ENCODE measurements around the gene ARL6IP5.
A peak's percentile ranks its signal among the peaks of the same experiment; 100 is the strongest.

Gene ARL6IP5

DNA sequence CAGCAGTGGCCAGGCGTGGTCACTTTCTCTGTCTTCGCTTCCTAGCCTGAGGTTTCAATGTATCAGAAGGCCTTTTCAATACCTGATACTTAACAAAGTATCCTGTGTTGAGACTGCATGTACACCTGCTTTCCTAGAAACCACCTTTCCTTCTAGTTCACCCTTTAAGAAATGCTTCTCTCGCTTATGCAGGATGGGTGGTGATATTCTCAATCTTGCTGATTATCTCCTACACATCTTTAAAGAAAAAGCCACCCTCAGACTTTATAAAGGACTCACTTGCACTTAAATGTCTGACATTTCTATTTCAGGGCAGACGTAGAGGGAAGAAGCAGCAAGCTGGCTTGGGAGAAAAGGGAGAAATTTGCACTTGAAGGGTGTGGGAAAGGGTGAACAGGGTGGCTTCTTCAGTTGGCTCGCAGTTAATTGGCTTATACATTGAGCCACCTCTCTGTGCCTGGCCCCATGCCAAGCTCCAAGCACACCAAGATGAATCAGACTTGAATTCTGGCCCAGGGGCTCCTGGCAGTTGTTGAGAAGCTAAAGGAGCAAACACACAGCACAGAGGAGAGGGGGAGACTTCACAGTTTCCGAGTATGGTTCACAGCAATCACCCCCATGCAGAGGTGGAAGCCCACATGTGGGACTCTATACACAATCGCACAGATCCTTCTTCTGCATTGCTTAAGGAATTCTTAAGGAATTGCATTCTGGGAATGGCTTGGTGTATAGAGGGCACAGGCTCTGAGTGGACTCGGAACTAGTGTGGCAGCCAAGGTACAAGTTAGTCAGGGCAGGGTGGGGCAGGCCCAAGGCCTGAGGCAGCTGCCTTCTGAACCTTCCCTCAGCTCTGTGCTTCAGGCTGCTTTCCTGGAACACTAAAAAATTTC lies 1.3 kb downstream of the ARL6IP5 start:
- peak; percentile 51 for DNase-seq (ENCODE audit: low read depth)

DNA sequence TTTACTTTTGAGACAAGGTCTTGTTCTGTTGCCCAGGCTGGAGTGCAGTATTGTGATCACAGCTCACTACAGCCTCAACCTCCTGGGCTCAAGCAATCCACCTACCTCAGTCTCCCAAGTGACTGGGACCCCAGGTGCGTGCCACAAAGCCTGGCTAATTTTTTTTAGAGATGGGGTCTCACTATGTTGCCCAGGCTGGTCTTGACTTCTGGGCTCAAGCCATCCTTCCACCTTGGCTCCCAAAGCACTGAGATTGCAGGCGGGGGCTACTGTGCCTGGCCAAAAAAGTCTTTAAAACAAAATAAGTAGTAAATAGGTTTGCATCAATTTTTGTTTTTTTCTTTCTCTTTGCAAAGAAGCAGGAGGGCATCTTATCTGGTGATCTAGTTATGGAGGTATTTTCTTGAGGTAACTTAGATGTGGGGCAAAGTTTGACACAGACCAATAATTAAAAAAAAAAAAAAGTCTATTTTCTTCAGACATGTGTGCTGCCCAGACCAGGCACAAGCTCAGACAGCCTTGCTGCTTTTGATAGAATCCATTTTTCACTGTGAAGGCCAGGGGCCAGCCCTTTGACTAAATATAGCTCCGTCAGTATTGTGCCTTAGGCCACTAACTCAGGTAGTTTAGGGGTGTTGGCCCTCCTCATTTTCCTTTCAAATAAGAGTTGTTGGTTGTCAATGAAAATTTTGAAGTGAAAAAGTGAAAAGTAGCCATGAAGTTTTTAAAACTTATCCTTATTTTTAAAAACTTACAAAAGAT lies 2.5 kb downstream of the ARL6IP5 start:
- DNase-seq (ENCODE audit: low read depth), result no peak

DNA sequence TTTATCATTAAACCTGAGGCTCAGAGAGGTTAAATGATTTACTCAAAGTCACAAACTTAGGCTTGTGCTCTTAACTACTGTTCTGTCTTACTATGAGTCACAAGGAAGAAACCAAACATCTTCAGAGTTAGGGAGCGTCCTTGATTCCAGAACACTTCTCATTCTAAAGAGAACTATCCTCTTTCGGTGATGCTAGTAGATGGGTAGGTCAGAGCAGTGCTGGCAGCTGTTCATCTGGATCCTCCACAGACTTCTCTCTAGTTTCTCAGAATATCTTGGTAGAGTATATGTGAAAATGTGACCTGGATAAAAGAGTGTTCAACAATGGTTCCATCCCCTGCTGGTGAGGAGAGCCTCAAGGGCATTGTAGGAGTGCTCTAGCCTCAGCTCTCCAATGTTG lies 3.3 kb downstream of the ARL6IP5 start:
- DNase-seq (ENCODE audit: low read depth), result no peak

DNA sequence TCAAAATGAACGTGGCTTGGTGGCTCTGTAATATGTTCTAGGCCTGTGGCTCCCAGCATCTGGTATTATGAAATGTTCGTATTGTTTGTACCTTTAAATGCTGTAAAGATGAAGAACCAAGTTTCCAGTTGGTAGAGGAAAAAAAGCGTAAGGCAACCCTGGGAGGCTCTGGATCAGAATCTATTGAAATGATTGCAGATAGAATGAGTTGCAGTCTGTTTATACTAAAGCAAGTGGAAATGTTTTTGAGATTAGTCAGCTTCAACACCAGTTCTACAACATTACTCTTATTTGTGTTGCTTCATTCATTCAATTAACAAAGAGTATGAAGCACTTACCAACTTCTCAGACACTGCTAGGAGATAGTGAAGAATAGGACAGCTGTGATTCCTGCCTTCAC lies 5.3 kb downstream of the ARL6IP5 start:
- no peak for DNase-seq (ENCODE audit: low read depth)

DNA sequence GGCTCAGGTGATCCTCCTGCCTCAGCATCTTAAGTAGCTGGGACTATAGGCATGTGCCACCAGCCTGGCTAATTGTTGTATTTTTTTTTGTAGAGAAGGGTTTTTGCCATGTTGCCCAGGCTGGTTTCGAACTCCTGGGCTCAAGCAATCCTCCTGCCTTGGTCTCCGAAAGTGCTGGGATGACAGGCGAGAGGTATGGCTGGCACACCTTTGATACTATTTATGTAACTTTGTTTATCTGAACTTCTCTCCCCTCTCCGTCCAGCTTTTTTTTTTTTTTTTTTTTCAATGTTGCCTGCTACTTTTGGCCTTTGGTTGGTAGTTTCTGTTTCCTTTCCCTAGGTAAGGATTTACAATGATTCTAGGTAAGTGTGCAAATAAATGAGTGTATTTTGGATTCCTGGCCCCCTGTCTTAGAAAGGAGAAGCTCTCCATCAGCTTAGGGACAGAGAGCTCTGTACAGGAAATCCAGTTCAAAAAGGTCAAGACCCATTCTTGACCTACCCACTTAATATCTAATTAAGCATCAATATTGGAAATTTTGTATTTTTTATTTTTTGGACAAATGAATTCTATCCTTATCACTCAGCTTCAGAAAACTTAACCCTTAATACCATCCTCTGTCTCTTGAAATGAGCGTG lies 6.8 kb downstream of the ARL6IP5 start:
- DNase-seq (ENCODE audit: low read depth), result no peak

DNA sequence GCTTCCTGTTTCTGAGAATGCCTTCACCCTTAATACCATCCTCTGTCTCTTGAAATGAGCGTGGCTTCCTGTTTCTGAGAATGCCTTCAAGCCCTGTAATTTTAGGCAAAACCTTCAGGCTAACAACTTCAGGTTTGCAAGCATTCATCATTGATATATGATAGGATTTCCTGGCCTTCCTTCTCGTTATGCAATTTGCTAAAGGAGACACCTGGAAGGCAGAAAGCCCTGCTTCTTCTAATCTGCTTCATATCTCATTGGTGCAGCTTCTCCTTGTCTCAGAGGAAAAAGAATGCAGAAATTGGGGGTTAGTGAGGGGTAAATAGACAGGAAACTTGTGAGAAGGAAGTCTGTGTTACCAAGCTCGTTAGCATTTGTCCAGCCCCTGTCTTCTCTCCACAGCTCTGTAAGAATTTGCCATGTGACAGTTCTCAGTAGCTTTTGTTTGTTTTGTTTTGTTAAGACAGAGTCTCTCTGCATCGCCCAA lies 7.3 kb downstream of the ARL6IP5 start:
- DNase-seq (ENCODE audit: low read depth), result no peak

DNA sequence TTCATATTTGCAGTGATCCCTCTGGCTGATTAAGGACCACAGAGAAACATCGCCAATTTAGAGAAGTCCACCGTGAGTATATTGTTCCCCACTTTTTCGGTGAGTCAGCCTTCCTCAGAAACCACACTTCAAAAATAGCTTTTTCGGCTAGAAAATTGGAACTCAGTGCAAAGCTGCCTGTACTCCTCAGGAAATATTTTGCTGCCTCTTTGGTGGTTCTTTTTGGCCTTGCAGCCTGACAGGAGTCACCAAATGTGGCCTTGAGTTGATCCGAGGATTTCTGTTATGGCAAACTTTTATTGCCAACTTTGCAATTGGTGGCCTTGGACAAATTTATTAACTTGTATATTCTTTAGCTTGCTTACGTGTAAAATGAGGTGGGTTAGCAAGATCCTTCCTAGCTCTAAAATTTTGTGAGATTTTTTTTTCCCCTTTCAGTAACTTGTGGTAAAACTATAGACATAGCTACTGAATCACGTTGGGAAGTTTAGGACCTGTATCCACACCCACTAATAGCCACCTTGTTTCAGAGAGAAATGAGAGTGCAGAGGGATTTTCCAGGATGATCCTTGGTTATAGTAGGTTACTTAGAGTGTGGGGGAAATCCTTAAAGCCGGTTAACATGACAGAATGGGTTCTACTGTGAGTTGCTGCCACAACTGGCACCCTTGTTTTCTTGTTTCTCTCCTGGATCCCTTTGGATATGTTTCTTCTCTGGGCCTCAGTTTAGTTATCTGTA lies 9.9 kb downstream of the ARL6IP5 start:
- no peak for DNase-seq (ENCODE audit: low read depth)

DNA sequence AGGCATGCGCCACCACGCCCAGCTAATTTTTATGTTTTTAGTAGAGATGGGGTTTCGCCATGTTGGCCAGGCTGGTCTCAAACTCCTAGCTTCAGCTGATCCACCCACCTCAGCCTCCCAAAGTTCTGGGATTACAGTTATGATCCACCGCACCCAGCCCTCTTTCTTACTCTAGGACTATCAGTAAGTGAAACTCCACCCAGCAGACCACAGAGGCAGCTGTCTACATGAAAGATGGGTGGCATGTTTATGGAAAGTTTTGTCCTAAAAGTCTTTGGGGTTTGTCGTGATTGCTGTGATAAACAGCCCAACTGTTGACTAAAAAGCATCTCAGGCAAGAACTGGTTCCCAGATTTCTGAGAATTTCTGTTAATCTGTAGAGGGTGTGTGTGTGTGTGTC lies 10.9 kb downstream of the ARL6IP5 start:
- no peak for DNase-seq (ENCODE audit: low read depth)

DNA sequence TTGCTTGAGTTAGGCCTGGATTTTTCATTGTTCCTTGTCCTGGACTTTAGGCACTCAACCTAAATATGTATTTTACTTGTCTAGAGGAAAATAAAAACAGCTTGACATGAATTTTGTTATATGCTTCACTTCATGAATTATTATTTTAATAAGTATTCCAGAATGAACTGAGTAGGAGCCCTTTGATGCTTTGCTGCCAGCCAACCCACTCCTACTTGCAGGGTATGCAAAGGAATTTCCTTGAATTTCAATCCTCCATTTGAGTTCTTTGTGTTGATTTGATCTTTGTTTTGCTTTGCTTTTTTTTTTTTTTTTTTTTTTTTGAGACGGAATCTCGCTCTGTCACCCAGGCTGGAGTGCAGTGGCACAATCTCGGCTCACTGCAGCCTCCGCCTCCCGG lies 11.6 kb downstream of the ARL6IP5 start:
- no peak for DNase-seq (ENCODE audit: low read depth)

DNA sequence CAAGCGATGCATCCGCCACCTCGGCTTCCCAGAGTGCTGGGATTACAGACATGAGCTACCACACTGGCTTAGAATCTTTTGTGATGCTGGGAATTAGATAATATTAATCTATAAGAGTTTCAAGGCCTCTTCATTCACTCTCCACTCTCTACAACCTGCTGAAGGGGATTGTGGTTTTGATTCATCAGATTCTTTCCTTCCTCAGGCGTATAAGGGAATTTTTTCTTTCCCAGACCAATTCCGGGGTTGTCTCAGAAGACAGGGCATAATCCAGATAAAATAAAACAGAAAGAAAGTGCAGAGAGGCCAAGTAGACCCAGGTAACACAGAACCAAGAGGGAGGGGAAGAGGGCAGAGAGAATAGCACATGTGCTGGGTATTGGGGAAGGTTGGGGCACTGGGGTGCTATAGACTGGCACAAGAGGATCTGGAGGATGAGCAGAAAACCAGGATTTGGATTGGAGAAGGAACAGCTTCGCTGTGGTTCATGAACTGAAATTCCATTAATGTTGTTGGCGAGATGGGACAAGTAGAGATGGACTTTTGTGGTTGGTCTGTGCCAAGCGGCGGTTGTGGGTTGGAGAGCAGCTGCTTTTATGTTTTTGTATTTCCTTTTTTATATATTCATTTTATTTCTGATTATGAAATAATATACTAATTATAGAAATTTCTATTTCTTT lies 12.8 kb downstream of the ARL6IP5 start:
- DNase-seq (ENCODE audit: low read depth), result no peak

DNA sequence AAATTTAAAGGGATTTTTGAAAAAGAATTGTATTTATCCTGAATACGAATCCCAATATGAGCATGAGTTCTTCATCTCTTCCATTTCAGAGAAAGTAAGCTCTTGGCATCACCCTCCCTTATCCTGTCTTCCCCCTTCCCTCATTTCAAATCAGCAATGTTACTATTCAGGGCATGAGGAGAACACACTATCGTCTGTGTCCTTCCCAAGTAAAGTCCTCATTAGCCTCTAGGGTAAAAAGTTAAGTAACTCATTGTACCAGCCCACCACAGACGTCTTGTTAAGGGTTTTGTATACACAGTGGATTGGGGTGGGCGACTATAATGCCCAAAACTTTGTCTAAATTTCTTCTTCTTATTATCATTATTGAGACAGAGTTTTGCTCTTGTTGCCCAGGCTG lies 14.8 kb downstream of the ARL6IP5 start:
- DNase-seq (ENCODE audit: low read depth), result no peak

DNA sequence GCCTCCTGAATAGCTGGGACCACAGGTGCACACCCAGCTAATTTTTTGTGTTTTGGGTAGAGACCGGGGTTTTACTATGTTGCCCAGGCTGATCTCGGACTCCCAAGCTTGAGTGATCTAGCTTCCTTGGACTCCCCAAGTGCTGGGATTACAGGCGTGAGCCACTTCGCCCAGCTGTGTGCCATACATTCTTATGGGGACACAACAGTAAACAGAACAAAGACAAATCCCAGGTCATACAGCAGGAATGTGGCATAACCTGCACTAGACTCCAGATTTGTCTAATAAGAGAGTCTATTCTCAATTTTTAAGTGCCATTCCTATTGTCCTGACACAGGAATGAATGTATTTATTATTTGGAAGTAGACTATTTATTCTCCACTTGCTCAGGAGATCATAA lies 17.6 kb downstream of the ARL6IP5 start:
- DNase-seq (ENCODE audit: low read depth), result no peak

DNA sequence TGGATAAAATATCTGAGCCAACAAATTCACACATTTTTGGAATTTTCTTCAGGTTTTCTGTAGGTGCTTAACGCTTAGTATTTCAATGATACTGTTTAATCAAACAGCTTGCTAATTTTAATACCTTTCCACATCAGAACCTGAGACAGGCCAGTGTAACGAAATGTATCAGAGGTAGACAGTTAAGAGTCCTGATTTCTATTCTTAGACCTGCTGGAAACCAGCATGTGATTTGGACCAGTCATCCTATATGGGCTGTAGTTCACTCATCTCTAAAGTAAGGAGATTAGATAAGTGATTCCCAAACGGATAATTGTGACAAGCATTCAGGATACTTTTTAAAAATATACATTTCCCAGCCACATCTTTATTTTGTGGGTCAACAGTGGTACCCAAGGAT lies 18.4 kb downstream of the ARL6IP5 start:
- no peak for DNase-seq (ENCODE audit: low read depth)

DNA sequence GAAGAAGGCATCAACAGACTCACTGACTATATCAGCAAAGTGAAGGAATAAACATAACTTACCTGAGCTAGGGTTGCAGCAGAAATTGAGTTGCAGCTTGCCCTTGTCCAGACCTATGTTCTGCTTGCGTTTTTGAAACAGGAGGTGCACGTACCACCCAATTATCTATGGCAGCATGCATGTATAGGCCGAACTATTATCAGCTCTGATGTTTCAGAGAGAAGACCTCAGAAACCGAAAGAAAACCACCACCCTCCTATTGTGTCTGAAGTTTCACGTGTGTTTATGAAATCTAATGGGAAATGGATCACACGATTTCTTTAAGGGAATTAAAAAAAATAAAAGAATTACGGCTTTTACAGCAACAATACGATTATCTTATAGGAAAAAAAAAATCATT lies 19.8 kb downstream of the ARL6IP5 start:
- DNase-seq (ENCODE audit: low read depth), result no peak

DNA sequence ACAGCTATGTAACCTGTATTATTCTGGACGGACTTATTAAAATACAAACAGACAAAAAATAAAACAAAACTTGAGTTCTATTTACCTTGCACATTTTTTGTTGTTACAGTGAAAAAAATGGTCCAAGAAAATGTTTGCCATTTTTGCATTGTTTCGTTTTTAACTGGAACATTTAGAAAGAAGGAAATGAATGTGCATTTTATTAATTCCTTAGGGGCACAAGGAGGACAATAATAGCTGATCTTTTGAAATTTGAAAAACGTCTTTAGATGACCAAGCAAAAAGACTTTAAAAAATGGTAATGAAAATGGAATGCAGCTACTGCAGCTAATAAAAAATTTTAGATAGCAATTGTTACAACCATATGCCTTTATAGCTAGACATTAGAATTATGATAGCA lies 20.6 kb downstream of the ARL6IP5 start:
- DNase-seq (ENCODE audit: low read depth), result no peak

DNA sequence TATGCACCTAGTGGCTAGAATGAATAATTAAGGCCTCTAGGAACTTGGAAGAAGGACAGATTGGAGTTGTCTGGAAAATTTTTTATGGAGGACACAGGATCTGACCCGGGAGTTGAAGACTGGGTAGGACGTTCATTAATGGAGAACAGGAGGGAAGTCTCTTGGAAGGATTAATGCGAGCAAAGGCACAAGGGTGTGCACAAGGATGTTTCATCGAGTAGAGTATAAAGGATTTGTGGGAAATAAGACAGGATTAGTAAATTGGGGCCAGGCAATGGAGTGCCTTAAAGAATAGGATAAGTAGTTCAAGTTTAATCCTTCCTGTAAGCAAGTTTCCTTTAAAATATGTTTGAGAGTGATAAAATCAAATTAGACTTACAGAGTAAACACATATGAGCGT lies 23.1 kb downstream of the ARL6IP5 start:
- no peak for DNase-seq (ENCODE audit: low read depth)

DNA sequence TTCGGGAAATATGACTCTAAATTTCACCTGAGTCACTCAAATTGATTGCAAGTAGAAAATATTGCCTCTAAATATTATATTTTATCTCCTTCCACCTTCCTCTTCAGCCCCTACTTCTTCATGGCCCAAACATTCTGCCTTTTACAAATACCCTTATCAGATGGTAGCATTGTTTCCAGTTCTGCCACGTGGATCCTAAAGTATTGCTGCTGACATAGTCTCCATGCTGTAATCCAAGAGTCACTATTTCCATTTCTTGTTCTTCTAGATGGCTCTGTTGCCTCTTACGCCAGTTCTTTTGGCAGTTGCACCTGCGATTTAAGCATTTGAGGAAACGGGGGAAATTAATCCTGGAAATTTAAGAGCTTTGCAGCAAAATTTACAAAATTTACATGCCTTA lies 24.1 kb downstream of the ARL6IP5 start:
- no peak for DNase-seq (ENCODE audit: low read depth)

DNA sequence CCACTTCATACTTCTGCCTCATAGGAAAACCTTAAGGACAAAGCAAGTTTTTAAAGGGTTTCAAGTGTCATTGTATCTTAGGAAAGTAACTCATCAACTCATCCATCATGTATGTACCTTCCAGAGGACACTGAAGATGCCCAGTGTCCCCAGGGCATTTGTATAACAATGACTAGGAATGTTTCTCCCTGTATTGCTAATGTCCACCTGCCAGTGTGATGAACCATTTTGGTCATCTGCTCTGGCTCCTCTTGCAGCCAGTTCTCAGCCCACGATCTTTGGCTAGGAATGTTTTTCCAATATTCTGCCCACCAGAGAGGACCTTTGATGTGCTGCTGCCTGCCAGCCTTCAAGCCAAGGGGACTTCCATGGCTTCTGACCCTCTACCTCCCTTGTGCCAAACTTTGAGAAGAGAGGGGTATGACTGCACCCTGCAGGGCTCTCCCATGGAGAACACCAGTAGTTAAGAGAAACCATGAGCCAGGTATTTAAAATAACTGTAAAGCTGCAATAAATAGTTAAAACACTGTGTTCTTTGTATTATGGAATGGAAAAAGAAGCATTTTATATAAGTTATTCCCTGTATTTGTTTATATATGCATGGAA lies 26.3 kb downstream of the ARL6IP5 start:
- no peak for DNase-seq (ENCODE audit: low read depth)

DNA sequence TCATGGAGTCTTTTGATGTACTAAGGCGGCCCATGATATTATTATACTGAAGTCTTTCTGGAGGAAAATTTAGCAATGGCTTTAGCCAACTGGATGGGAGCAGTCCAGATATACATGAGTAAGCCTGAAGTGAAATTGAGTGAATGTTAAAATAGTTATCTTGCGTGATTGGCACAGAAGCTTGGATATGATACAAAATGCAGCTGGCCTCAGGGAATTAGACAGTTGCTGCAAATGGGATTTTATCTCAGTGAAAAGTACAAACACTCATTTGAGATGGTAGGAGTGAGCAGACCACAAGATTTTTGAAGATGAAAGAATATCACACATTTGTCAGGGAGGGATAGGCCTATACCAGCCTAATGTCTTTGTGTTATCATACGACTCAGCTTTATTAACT lies 28.8 kb downstream of the ARL6IP5 start:
- no peak for DNase-seq (ENCODE audit: low read depth)

DNA sequence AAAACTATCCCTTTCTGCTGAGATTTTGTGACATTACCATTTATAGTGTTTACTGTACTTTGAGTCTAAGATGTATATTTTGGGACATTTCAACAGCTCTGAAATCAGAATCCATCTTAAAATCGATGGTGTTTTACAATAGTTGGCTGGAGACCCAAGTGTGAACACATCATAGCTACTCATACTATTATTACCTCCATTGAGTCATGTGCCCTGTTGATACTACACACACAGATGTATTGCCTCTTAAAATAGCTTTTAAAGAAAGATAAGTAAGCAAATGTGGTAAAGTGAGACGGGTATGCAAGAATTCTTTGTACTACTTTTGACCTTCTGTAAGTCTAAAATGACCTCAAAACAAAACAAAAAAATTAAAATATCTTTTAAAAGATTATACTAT lies 31.0 kb downstream of the ARL6IP5 start:
- DNase-seq (ENCODE audit: low read depth), result no peak

DNA sequence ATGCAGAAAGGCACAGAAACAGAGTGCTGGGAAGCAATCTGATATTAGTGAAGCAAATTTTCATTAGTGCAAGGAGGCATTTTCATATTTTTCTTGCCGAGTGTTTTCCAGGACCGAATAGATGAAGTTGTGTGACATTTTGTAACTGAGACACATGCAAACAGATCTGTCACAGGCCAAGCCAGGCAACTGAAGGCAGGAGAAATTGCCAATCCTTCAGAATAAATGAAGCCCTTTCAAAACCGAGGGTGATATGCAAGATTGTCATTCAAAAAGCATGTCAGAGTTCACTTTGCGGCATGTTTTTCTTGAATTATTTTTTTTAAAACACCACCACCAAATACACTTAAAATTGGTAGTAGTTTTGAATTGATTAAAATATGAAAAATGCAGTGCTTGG lies 31.4 kb downstream of the ARL6IP5 start:
- no peak for DNase-seq (ENCODE audit: low read depth)
